Choroid plexus epithelial cell (primary cell): ENCODE results near the gene FUZ.

Experiments
- DNase-seq: peaks from one replicate; pipeline ENCODE4 v3.0.0-alpha.2; 2010; ENCODE audit warnings: low read depth
- H3K4me3 ChIP-seq: 2 replicates; pipeline ENCODE4 v1.5.1; 2011; ENCODE audit warnings: low read depth, mild to moderate bottlenecking, control low read depth, low read length, moderate library complexity
- TF ChIP-seq, protein P1 (sequence below): conservative IDR thresholded peaks from 2 replicates; pipeline ENCODE4 v1.5.1; 2011; ENCODE audit warnings: low read depth, mild to moderate bottlenecking, control low read depth, inconsistent platforms, low read length, moderate library complexity

Gene FUZ

DNA sequence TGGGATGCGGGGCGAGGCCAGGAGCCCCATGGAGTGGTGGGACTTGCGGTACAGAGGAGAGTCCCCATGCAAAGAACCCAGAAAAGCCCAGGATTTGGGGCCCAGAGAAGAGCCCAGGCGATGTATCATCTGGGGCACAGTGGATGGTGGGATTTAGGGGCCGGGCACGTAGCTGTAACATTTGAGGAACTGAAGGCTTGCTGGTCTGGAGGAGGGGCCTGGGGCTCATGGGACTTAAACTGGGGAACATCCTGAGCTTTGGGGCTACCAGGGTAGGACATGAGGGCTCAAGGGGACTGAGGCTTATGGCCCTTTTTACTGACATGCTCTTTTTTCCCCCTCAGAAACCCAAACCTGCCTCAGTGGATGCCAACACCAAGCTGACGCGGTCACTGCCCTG is 18.5 kb upstream of the FUZ start:
- TF ChIP-seq, protein P1, sequence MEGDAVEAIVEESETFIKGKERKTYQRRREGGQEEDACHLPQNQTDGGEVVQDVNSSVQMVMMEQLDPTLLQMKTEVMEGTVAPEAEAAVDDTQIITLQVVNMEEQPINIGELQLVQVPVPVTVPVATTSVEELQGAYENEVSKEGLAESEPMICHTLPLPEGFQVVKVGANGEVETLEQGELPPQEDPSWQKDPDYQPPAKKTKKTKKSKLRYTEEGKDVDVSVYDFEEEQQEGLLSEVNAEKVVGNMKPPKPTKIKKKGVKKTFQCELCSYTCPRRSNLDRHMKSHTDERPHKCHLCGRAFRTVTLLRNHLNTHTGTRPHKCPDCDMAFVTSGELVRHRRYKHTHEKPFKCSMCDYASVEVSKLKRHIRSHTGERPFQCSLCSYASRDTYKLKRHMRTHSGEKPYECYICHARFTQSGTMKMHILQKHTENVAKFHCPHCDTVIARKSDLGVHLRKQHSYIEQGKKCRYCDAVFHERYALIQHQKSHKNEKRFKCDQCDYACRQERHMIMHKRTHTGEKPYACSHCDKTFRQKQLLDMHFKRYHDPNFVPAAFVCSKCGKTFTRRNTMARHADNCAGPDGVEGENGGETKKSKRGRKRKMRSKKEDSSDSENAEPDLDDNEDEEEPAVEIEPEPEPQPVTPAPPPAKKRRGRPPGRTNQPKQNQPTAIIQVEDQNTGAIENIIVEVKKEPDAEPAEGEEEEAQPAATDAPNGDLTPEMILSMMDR: no peak
- no peak for DNase-seq
- H3K4me3 ChIP-seq: no peak overlapping the region

DNA sequence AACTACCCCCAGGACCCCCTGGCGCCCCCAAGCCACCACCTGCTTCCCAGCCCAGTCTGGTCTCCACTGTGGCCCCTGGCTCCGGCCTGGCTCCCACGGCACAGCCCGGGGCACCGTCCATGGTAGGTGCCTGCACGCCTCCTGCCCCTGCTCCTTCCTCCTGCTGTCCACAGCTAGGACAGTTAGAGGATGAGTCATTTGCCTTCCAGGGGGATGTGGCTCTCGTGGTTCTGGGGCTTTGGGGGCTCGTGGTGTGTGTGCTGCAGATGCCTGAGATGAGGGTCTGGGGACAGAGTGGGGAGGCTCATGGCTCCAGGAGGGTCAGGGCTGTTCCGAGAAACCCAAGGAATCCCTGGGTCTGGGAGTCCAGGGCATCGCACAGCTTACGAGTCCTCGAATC is 17.7 kb upstream of the FUZ start:
- TF ChIP-seq, protein P1: no peak
- no peak overlapping the region for H3K4me3 ChIP-seq
- no peak for DNase-seq

DNA sequence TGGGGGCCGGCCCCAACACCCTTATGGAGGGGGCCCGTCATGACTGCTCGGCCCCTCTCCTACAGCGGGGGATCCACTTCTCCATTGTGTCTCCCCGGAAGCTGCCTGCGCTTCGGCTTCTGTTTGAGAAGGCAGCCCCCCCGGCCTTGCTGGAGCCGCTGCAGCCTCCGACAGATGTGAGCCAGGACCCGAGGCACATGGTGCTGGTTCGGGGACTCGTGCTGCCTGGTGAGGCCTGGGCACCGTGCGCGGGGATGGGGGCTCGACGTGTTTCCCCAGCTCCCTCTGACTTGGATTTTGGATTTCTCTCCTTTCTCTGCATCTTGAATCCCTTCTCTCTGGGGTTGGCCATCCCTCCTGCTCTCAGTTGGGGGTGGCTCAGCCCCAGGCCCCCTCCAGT is 16.6 kb upstream of the FUZ start:
- no peak for DNase-seq
- TF ChIP-seq, protein P1: no peak
- no peak overlapping the region for H3K4me3 ChIP-seq

DNA sequence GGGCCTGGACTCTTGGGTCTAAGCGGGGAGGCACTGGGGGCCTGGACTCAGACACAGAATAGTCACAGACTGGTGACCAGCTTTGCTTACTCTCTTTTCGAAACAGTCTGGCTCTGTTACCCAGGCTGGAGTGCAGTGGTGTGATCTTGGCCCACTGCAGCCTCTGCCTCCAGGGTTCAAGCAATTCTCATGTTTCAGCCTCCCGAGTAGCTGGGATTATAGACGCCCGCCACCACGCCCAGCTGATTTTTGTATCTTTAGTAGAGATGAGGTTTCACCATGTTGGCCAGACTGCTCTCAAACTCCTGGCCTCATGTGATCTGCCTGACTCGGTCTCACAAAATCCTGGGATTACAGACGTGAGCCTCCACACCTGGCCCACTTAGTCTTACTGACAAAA is 16.1 kb upstream of the FUZ start:
- TF ChIP-seq, protein P1: no peak
- H3K4me3 ChIP-seq: no peak overlapping the region
- DNase-seq: no peak

DNA sequence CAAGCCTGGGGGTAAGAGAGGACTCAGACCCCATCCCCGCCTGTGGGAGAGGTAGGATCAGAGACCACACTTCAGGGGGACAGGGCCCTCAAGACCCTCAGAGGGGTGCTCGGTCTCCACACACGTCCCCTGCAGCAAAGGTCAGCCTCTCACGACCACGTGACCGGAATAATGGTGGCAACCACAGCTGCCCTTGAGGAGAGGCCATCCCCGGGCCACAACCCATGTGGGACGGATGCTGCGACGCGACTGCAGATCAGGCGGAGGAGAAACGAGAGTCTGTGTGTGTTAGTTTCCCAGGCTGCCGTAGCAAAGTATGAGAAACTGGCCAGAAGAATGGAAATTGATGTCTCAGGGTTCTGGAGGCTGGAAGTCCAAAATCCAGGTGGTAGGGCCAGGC is 13.9 kb upstream of the FUZ start:
- no peak overlapping the region for H3K4me3 ChIP-seq
- TF ChIP-seq, protein P1: no peak
- no peak for DNase-seq

DNA sequence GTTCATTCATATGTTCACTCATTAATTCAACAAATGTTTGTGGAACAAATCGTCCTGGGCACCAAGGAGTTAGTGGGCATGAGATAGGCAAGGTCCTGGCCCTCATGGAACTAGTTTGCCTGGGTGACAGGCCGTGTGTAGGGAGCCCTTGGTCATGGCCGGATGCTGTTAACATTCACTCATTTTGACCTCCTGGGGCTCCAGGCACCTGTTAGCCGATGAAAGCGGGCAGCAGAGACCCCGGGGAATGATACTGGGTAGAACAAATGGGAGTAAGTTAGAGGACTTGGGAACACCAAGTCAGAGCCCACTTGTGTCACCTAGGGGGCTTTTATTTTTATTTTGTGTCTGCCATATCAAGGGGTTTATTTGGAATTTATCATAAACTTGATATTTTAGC is 11.6 kb upstream of the FUZ start:
- no peak for DNase-seq
- TF ChIP-seq, protein P1: no peak

DNA sequence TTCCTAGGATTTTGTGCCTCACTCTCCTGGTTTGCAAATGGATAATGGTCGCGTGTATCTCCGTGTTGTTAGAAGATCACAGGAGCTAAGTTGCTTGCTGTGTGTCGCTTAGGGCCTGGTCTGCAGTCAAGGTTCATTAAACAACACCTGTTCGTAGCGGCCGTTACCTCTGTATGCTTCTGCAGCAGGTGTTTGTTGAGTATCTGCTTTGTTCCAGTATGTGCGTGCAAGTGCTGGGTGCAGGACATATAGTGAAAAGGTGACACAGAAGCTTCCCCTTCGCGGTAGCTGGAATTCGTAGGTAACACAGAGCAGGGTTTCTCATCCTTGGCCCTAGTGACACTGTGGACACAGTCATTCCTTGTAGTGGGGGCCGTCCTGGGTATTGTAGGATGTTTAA is 10.4 kb upstream of the FUZ start:
- no peak overlapping the region for H3K4me3 ChIP-seq
- TF ChIP-seq, protein P1: no peak
- DNase-seq: no peak

More for the DNA sequence above, 11.6 kb upstream of the FUZ start:
- no peak overlapping the region for H3K4me3 ChIP-seq
